ENCODE results near the gene CSF3R.

DNA sequence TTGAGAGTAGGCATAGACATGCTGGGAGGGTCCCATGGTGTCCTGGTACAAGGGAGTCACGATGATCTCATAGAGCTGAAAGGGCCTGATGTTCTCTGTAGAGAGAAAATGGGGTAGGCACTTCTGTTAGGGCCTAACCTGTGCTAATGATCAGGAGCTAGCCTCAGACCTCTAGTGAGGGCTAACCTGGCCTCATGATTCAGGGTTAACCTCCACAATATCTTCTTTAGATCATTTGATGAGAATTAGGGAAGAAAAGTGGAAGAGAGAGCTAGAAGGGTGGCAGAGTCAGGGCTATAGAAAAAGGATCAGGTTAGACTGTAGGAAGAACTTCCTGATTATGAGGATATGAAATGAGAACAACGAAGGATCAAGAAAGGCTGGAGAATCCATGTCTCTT is 13.6 kb downstream of the CSF3R start:
- TF ChIP-seq, protein P1, sequence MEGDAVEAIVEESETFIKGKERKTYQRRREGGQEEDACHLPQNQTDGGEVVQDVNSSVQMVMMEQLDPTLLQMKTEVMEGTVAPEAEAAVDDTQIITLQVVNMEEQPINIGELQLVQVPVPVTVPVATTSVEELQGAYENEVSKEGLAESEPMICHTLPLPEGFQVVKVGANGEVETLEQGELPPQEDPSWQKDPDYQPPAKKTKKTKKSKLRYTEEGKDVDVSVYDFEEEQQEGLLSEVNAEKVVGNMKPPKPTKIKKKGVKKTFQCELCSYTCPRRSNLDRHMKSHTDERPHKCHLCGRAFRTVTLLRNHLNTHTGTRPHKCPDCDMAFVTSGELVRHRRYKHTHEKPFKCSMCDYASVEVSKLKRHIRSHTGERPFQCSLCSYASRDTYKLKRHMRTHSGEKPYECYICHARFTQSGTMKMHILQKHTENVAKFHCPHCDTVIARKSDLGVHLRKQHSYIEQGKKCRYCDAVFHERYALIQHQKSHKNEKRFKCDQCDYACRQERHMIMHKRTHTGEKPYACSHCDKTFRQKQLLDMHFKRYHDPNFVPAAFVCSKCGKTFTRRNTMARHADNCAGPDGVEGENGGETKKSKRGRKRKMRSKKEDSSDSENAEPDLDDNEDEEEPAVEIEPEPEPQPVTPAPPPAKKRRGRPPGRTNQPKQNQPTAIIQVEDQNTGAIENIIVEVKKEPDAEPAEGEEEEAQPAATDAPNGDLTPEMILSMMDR (conservative IDR thresholded peaks at IDR 0.05; ENCODE audit: low read depth, low read length): no peak
- TF ChIP-seq EZH2 (IDR thresholded peaks at IDR 0.05; ENCODE audit: borderline replicate concordance, low read depth, low read length, poor library complexity, severe bottlenecking): no peak

Measured in A673 (cell line).